Cardiac muscle cell (in vitro differentiated cells and primary cell): ENCODE measurements around the gene RHBDD2. TPM values are rescaled to one million over a fixed set of nuclear protein-coding genes. Genes with fewer than 3 reads are reported as not detected.
A peak's percentile ranks its signal among the peaks of the same experiment; 100 is the strongest.
"Not testable (repeated sequence)": the region's sequence is repeated elsewhere in the genome, so short reads cannot be mapped to it uniquely, and the experiment has no call there.

Experiments used
- DNase-seq, 2 donors: peaks; one replicate each; pipeline versions ENCODE4 v3.0.0 to v3.0.0-alpha.2; 2010 to 2017; ENCODE audit warnings: low read depth in 1 of 2, low spot score in 1 of 2
- H3K27ac ChIP-seq: fragments of 200-600 bp; sonication (generic); 2 replicates; pipeline ENCODE4 v1.5.1; 2016
- H3K27me3 ChIP-seq: fragments of 200-600 bp; sonication (generic); 2 replicates; pipeline ENCODE4 v1.6.0; 2016; ENCODE audit warnings: control low read depth
- H3K36me3 ChIP-seq: fragments of 200-600 bp; sonication (generic); 2 replicates; pipeline ENCODE4 v1.5.1; 2016; ENCODE audit warnings: control low read depth
- H3K4me1 ChIP-seq: fragments of 200-600 bp; sonication (generic); 2 replicates; pipeline ENCODE4 v1.8.1; 2017; ENCODE audit warnings: low read depth, mild to moderate bottlenecking, mixed run types
- H3K4me3 ChIP-seq: fragments of 200-600 bp; sonication (generic); 2 replicates; pipeline ENCODE4 v1.5.1; 2016; ENCODE audit warnings: mild to moderate bottlenecking
- H3K9me3 ChIP-seq: fragments of 200-600 bp; sonication (generic); 2 replicates; pipeline ENCODE4 v1.5.1; 2017; ENCODE audit warnings: low read depth, mild to moderate bottlenecking, control low read depth
- polyA plus RNA-seq: library from polyadenylated mRNA; unstranded; fragments of >200 nt; fragmentation: Nextera tagmentation; extraction: Ambion mirVana; gene quantifications from 2 replicates; pipeline ENCODE4 v1.2.1, GENCODE V29; 2016
- total RNA-seq: library from RNA; depleted of rRNA; stranded (reverse); fragments of >200 nt; gene quantifications from 2 replicates; pipeline ENCODE4 v1.2.3, GENCODE V29; 2016
- TF ChIP-seq, protein P1 (sequence below): IDR thresholded peaks from 2 replicates; pipeline ENCODE4 v1.5.1; 2012; ENCODE audit warnings: low read depth, mild to moderate bottlenecking, low read length

The RHBDD2 gene
- total and polyA plus RNA-seq, 2 experiments from 2014 or later, result 83.6 to 223 TPM

DNA sequence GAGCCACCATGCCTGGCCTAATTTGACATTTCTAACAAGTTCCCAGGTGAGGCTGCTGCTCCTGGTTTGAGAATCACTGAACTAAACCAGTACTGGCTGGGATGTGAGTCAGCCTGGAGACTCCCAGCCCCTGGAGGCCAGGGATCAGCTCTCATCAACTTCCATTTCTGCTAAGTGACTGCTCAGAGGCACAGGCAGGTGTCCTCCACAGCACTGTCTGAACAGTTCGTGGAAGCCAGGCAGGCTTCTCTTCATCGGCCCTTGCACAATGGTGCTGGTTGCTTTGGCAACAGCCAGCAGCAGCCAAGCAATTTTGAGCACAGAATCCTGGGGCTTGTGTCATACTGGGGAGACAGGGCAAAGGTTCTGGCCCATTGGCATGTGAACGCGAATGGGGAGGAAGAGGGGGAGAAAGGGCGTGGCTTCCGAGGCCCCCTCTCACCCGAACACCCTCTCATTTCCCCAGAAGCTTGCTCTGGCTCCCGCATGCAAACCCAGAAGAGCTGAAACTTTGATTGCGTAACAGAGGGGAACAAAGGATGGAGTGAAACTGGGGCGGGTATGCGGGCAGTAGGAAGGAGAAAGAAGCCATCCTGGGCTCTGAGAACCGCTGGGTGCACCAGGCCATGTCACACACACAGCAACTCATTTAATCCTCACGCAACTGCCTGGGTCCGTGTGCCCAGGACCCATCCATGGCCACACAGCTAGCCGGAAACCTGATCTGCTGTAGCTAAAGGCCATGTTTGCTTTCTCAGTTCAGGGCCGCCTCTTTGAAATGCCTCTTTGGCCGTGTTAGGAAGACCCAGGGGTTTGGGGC is 27.2 kb downstream of the RHBDD2 start:
- peak in 1 of 2 donors; percentile 84 for DNase-seq
- H3K36me3 ChIP-seq, result no peaks in the 10 kb centered on the region
- H3K4me3 ChIP-seq, result no peak overlapping the region
- H3K27me3 ChIP-seq, result no peaks in the 10 kb centered on the region
- no peaks in the 10 kb centered on the region for H3K4me1 ChIP-seq
- TF ChIP-seq, protein P1, sequence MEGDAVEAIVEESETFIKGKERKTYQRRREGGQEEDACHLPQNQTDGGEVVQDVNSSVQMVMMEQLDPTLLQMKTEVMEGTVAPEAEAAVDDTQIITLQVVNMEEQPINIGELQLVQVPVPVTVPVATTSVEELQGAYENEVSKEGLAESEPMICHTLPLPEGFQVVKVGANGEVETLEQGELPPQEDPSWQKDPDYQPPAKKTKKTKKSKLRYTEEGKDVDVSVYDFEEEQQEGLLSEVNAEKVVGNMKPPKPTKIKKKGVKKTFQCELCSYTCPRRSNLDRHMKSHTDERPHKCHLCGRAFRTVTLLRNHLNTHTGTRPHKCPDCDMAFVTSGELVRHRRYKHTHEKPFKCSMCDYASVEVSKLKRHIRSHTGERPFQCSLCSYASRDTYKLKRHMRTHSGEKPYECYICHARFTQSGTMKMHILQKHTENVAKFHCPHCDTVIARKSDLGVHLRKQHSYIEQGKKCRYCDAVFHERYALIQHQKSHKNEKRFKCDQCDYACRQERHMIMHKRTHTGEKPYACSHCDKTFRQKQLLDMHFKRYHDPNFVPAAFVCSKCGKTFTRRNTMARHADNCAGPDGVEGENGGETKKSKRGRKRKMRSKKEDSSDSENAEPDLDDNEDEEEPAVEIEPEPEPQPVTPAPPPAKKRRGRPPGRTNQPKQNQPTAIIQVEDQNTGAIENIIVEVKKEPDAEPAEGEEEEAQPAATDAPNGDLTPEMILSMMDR, result no peak
- no peaks in the 10 kb centered on the region for H3K9me3 ChIP-seq
- H3K27ac ChIP-seq, result no peak overlapping the region

DNA sequence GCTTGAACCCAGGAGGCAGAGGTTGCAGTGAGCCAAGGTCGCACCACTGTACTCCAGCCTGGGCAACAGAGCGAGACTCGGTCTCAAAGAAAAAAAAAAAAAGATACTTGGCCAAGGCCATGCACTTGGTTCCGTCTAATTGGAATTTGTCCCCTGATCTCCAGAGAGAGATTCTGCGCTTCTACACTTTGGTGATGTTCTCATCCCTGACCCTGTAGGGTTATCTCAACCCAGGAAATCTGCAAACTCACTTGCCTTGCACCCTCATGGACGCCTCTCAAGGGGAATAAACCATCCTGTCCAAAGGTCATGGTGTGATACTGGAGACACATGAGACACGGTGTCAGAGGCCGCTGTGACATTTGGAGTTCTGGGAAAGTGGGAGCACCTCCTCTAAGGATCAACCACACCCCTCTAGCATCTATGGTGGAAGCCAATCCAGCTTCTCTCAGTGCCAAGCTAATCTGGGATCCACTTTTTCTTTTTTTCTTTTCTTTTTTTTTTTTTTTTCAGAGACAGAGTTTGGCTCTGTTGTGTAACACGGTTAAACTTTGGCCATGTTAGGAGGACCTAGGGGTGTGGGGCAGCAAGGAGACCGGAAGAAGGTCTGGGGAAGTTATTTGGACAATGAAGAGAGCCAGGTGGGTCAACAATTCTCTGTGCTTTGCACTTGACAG is 28.3 kb downstream of the RHBDD2 start:
- TF ChIP-seq, protein P1, result no peak
- no peaks in the 10 kb centered on the region for H3K4me1 ChIP-seq
- H3K36me3 ChIP-seq, result no peaks in the 10 kb centered on the region
- H3K27ac ChIP-seq, result no peak overlapping the region
- H3K27me3 ChIP-seq, result no peaks in the 10 kb centered on the region
- no peaks in the 10 kb centered on the region for H3K9me3 ChIP-seq
- peak in 1 of 2 donors; percentile 26 for DNase-seq
- H3K4me3 ChIP-seq, result no peak overlapping the region

DNA sequence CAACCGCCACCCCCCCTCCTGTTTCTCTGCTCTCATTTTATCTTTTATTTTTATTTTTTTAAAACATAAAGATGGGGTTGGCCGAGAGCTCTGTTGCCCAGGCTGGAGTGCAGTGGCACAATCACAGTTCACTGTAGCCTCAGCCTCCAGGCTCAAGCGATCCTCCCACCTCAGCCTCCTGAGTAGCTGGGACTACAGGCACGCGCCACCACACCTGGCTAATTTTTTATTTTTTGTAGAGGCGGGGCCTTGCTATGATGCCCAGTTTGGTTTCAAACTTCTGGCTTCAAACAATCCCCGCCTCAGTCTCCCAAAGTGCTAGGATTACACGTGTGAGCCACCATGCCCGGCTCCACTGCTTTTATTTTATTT is 28.8 kb downstream of the RHBDD2 start:
- DNase-seq, H3K9me3 ChIP-seq: not testable (repeated sequence)

DNA sequence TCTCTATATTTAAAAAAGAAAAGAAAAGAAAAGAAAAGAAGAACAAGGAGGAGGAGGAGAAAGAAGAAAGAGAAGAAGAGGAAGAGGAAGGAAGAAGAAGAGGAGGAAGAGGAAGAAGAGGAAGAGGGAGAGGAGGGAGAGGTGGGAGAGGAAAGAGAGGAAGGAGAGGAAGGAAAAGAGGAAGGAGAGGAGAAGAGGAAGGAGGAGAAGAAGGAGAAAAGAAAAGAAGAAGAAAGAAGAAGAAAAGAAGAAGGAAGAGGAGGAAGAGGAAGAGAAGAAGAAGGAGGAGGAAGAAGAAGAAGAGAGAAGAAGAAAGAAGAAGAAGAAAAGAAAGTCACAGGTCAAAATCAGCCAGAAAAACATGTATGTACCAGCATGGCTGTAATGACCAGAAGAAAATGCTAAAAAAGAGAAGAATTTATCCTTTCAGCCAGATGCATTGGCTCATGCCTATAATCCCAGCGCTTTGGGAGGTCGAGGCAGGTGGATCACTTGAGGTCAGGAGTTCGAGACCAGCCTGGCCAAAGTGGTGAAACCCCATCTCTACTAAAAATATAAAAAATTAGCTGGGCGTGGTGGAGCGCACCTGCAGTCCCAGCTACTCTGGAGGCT is 30.8 kb downstream of the RHBDD2 start:
- Histone ChIP-seq H3K4me1 (peaks cover 3% of the 10 kb centered on the region), H3K27ac (no peak overlapping the region), H3K36me3 (no peaks in the 10 kb centered on the region), H3K4me3 (no peak overlapping the region), H3K9me3 (no peaks in the 10 kb centered on the region), H3K27me3 (no peaks in the 10 kb centered on the region)
- TF ChIP-seq, protein P1, result no peak
- DNase-seq, result no peak

More for the DNA sequence above, 28.8 kb downstream of the RHBDD2 start:
- H3K27me3 ChIP-seq, H3K4me3 ChIP-seq, H3K36me3 ChIP-seq, H3K4me1 ChIP-seq, H3K27ac ChIP-seq: not testable (repeated sequence)

DNA sequence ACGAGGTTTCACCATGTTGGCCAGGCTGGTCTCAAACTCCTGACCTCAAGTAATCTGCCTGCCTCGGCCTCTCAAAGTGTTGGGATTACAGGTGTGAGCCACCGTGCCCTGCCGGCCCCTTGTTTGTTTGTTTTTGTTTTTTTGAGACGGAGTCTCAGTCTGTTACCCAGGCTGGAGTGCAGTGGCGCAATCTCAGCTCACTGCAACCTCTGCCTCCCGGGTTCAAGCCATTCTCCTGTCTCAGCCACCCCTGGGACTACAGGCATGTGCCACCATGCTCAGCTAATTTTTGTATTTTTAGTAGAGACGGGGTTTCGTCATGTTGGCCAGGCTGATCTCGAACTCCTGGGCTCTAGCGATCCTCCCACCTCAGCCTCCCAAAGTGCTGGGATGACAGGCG is 32.4 kb downstream of the RHBDD2 start:
- not testable (repeated sequence) for H3K36me3 ChIP-seq, H3K27me3 ChIP-seq, H3K27ac ChIP-seq, H3K4me1 ChIP-seq, H3K4me3 ChIP-seq, H3K9me3 ChIP-seq, DNase-seq

DNA sequence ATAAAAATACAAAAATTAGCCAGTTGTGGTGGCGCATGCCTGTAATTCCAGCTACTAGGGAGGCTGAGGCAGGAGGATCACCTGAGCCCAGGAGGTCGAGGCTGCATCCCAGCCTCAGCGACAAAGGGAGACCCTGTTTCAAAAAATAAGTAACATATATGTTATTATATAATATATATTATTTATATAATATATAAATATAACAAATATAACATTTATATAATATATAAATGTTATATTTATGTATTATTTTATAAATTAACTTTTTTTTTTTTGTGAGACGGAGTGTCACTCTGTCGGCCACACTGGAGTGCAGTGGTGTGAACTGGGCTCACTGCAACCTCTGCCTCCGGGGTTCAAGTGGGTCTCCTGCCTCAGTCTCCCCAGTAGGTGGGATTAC is 34.6 kb downstream of the RHBDD2 start:
- no peaks in the 10 kb centered on the region for H3K36me3 ChIP-seq
- H3K4me1 ChIP-seq, result peaks cover 3% of the 10 kb centered on the region
- H3K9me3 ChIP-seq, result no peaks in the 10 kb centered on the region
- TF ChIP-seq, protein P1, result no peak
- no peak overlapping the region for H3K27ac ChIP-seq
- no peaks in the 10 kb centered on the region for H3K27me3 ChIP-seq
- no peak for DNase-seq
- no peak overlapping the region for H3K4me3 ChIP-seq
